ENCODE data around the gene HUWE1.

- no peak for TF ChIP-seq CTCF (IDR thresholded peaks at IDR 0.05)
- TF ChIP-seq PRDM15 (CRISPR knock-in tag; IDR thresholded peaks at IDR 0.05), result no peak
Observed at GRCh38 chrX:53704294-53704693, 17.8 kb upstream of the HUWE1 start.
